Ramos (cell line): ENCODE results near the gene USP48.

ENCODE experiments used
- in situ Hi-C: fragments of 300-500 bp; cut with MboI; formaldehyde crosslinking; loops from one replicate; pipeline ENCODE4 v1.14.3; 2022; ENCODE audit warnings: low sequenced_read_pairs; ENCODE audit not compliant: unreplicated experiment

USP48 gene

GRCh38 chr1:21754583-21754982, 28.4 kb downstream of the USP48 start:
- in situ Hi-C loops: no loop called here

GRCh38 chr1:21752186-21752585, 30.8 kb downstream of the USP48 start:
- in situ Hi-C loops: no loop called here

- in situ Hi-C loops: no loop called here
Measured at GRCh38 chr1:21751281-21751680, 31.7 kb downstream of the USP48 start.

GRCh38 chr1:21750841-21751240, 32.1 kb downstream of the USP48 start:
- in situ Hi-C loops: no loop called here

GRCh38 chr1:21749859-21750468, 33.0 kb downstream of the USP48 start:
- in situ Hi-C loops: no loop called here

GRCh38 chr1:21749109-21749508, 33.8 kb downstream of the USP48 start:
- in situ Hi-C loops: no loop called here

- in situ Hi-C loops: no loop called here
Measured at GRCh38 chr1:21743476-21743875, 39.5 kb downstream of the USP48 start.

- in situ Hi-C loops: no loop called here
Measured at GRCh38 chr1:21742578-21742977, 40.4 kb downstream of the USP48 start.

GRCh38 chr1:21741206-21741605, 41.7 kb downstream of the USP48 start:
- in situ Hi-C loops: no loop called here

GRCh38 chr1:21736876-21737275, 46.1 kb downstream of the USP48 start:
- in situ Hi-C loops: no loop called here

GRCh38 chr1:21736011-21736410, 46.9 kb downstream of the USP48 start:
- in situ Hi-C loops: no loop called here

GRCh38 chr1:21734526-21734925, 48.4 kb downstream of the USP48 start:
- in situ Hi-C loops: no loop called here

- in situ Hi-C loops: no loop called here
Measured at GRCh38 chr1:21732664-21733063, 50.3 kb downstream of the USP48 start.

GRCh38 chr1:21725748-21726392, 57.1 kb downstream of the USP48 start:
- in situ Hi-C loops: no loop called here

GRCh38 chr1:21724570-21724969, 58.4 kb downstream of the USP48 start:
- in situ Hi-C loops: no loop called here

- in situ Hi-C loops: no loop called here
Measured at GRCh38 chr1:21724098-21724497, 58.9 kb downstream of the USP48 start.

- in situ Hi-C loops: no loop called here
Measured at GRCh38 chr1:21721295-21721985, 61.5 kb downstream of the USP48 start.

- in situ Hi-C loops: loop anchor here (10.0 kb wide), 1 partner anchor 249 kb away; no protein-coding TSS in a partner anchor
Measured at GRCh38 chr1:21716169-21716568, 66.8 kb downstream of the USP48 start.

GRCh38 chr1:21707891-21708290, 75.1 kb downstream of the USP48 start:
- in situ Hi-C loops: no loop called here

GRCh38 chr1:21707086-21707840, 75.7 kb downstream of the USP48 start:
- in situ Hi-C loops: no loop called here
